Astrocyte of the spinal cord (primary cell): ENCODE results near the gene POLD2.

ENCODE experiments used
- DNase-seq: peaks from one replicate; pipeline ENCODE4 v3.0.0; 2011; ENCODE audit warnings: low read depth, low spot score
- H3K4me3 ChIP-seq: 2 replicates; pipeline ENCODE4 v1.5.1; 2011; ENCODE audit warnings: low read depth, mild to moderate bottlenecking, low read length, moderate library complexity
- in situ Hi-C: cut with HindIII; loops from 2 replicates; pipeline ENCODE4 v1.10.0; 2017; ENCODE audit warnings: low sequenced_read_pairs
- TF ChIP-seq, protein P1 (sequence below): IDR thresholded peaks from 2 replicates; pipeline ENCODE4 v1.5.1; 2012; ENCODE audit warnings: low read depth, mild to moderate bottlenecking, low read length, inconsistent platforms

Gene POLD2

DNA sequence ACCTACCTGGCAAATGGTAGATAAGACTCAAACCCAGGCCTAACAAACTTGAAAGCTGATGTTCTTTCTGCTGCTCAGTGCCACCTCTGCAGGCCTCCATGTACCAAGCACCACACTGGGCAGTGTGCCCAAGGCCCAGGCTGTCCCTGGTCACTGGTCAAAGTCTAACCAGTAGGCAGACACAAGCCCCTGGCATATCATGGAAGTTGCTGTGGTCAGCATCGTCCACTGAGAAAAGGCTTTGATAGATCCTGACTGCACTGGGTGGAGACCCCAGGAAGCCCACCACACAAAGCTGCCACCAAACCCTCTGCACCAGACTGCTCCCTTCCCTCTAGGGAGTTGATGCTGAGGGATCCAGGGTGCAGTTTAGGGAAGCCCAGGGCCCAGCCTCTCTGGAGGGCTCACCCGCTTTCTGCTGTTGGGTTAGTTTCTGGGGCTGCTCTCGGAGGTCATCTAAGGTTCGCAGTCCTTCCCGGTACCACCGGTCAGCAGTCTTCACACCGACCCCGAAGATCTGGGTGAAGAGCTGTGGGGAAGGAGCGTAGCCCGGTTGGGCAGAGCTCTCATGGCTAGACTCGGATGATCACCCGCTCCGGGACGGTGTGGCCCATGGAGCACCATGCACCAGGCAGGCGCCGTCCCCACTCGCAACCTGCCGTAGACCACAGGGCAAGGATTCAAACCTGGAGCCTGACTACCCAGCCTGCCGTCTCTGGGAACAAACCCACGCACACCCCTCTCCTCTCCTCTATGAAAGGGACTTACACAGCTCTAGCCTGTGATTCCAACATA, 47.0 kb downstream of the POLD2 start:
- TF ChIP-seq, protein P1, sequence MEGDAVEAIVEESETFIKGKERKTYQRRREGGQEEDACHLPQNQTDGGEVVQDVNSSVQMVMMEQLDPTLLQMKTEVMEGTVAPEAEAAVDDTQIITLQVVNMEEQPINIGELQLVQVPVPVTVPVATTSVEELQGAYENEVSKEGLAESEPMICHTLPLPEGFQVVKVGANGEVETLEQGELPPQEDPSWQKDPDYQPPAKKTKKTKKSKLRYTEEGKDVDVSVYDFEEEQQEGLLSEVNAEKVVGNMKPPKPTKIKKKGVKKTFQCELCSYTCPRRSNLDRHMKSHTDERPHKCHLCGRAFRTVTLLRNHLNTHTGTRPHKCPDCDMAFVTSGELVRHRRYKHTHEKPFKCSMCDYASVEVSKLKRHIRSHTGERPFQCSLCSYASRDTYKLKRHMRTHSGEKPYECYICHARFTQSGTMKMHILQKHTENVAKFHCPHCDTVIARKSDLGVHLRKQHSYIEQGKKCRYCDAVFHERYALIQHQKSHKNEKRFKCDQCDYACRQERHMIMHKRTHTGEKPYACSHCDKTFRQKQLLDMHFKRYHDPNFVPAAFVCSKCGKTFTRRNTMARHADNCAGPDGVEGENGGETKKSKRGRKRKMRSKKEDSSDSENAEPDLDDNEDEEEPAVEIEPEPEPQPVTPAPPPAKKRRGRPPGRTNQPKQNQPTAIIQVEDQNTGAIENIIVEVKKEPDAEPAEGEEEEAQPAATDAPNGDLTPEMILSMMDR = no peak
- in situ Hi-C loops = no loop called here
- no peak overlapping the region for H3K4me3 ChIP-seq
- no peak for DNase-seq

DNA sequence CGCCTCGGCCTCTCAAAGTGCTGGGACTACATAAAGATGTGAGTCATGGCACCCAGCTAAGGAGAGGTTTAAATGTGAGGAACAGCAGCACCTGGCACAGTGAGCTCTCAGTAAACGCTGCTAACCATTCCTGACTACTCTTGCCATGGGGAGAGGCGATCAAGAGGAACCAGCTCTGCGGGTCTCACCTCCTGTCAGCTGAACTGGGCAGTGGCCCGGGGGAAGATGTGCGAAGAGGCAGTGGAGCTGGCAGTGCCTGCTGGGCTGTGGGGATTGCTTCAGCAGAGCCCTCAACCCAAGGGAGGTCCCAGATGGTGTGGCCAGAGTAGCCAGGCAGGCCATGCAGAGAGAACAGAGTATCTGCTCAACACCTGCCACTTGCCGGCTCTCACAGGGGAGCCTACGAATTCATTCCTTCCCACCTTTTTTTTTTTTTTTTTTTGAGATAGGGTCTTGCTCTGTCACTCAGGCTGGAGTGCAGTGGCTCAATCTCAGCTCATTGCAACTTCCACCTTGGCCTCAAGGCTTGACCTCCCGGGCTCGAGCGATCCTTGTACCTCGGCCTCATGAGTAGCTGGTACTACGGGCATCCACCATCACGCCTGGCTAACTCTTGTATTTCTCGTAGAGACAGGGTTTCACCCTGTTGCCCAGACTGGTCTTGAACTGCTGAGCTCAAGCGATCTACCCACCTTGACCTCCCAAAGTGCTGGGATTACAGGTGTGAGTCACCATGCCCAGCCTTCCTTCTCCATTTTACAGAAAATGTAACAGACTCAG, 47.9 kb downstream of the POLD2 start:
- in situ Hi-C loops = no loop called here
- TF ChIP-seq, protein P1 = no peak
- H3K4me3 ChIP-seq = no peak overlapping the region
- no peak for DNase-seq

DNA sequence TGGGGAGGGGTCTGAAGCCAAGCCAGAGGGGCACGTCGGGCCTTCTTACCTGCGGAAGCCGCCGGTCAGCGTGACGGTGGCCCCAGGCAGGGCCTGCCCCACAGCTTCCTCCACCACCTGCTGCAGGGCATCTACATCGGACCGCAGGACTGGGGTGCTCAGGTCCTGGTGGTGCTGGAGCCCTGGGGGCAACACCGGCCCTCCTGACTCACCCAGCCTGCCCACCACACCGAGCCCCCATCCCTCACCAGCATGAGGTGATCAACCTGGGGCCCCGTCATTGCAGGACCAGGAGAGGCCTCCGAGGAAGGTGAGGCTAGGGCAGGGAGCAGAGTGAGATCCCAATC, 49.0 kb downstream of the POLD2 start:
- DNase-seq = no peak
- TF ChIP-seq, protein P1 = no peak
- in situ Hi-C loops = no loop called here
- no peak overlapping the region for H3K4me3 ChIP-seq

DNA sequence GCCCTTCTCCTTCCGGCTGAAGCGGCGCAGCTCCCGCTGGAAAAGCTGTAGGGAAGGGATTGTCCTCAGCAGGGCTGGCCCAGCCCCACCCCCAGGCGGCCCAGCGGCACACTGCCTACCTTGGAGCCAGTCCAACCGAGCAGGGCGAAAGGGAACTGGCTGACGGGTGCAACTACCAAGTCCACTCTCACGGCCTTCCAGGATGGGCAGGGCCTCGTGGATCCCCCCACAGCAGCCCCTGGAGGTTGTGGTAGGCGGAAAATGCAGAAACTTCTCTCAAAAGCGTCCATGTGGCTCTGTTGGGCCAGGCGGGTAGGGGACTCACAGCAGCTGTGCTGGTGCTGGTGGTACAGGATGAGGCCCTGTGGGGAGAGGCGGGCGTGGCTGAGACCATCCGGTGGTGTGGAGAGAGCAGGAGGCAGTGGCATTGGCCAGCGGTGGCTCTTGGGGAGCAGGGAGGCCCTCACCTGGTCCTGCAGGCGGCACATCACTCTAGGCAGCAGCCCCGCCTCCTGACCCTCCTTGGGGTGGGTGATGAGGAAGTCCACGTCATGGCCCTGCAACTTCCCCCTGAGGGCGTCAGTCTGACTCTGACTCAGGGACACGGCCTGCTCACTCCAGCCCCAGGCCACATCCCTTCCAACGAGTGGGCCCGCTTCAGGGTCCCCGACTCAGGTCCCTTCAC, 49.5 kb downstream of the POLD2 start:
- in situ Hi-C loops = no loop called here
- DNase-seq = peak; percentile 43
- TF ChIP-seq, protein P1 = no peak
- no peak overlapping the region for H3K4me3 ChIP-seq

DNA sequence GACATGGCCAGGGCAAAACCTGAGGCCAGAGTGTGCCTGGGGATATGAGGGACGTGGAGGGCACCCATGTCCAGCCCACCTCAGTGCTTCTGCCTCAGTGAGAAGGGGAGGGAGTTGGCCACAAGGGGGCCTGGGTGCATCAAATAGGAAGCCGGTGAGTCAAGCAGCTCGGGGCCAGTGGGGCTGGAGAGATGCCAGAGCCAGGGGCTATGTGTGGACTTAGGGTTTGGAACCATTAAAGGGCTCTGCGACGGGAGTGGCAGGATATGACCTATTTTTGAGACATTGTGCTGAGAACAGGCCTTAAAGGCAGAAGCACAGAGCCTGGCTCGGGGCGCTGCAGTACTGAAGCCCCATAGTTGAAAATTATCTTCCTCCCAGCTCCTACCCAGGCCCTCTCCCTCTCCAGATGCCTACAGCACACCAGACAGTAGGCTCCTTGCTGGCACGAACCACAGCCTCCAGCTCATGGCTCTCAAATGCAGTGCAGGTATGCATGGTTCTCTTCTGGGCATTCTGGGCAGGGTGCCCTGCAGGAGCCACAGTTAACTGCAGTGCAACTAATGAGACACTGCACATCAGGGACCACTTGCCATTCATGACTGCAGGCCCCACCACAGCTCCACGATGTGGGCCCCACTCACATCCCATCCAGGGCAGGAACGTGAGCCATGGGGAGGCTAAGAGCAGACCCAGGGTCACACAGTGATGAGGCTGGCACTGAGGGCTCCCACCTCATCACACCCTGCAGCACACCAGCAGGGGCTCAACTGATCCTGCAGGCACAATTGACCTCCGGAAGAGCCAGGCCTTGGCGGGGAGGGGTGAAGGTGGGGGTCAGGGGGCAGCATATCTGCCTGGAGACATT, 50.8 kb downstream of the POLD2 start:
- TF ChIP-seq, protein P1 = peak; percentile 92
- DNase-seq = peak; percentile 90
- H3K4me3 ChIP-seq = no peak overlapping the region
- in situ Hi-C loops = no loop called here
